Measurements from ENCODE around the gene SSU72.

- TF ChIP-seq CTCF (conservative IDR thresholded peaks at IDR 0.05 in 1 of 2, IDR thresholded peaks at IDR 0.05 in 1 of 2; ENCODE audit: low read depth in 1 of 2, low read length in 2 of 2) = no peak
- TF ChIP-seq EZH2 (IDR thresholded peaks at IDR 0.05; ENCODE audit: low read length, missing control alignments) = no peak
Observed at GRCh38 chr1:1558591-1558990, 16.1 kb downstream of the SSU72 start.

All from fibroblast of lung (primary cell).